NK-92 (cell line): ENCODE measurements around the gene LMF1.

Source experiments
- DNase-seq: peaks from one replicate; lab custom pipeline; 2025; ENCODE audit not compliant: unreplicated experiment; lab: John Stamatoyannopoulos, UW

LMF1 gene

DNA sequence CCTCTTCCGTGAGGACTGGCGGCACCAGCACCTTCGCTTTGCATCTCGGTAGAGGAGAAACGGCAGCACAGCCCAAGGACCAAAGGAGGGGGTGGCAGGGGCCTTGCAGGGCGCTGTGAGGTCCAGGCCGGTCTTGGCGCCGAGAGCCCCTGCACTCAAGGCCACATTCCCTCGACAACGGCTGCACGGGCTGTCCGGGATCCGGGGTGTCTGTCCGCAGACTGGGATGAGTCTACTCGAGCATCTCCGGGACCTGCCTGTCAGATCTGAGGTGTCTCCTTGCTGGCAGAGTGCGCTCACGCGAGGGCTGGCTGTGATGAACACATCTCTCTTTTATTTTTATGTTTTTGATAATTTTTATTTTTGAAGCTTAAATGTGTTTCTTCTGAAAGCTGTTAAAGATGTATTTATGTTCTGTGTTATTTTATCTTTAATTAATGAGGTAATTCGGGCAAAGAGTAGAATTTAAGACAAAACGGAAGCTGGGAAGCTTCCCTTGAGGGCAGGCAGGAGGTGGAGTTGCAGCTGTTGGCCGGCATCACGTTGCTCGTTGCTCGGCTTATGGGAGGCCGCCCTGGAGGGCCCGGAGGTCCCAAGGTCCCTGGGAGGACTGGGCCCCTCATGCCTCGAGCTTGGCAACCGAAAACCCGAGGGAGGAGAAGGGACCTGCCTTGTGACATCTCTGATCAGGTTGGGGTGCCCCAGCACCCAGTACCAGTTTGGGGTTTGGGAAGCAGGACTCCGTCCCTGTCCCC lies 15.0 kb upstream of the LMF1 start:
- no peak for DNase-seq

DNA sequence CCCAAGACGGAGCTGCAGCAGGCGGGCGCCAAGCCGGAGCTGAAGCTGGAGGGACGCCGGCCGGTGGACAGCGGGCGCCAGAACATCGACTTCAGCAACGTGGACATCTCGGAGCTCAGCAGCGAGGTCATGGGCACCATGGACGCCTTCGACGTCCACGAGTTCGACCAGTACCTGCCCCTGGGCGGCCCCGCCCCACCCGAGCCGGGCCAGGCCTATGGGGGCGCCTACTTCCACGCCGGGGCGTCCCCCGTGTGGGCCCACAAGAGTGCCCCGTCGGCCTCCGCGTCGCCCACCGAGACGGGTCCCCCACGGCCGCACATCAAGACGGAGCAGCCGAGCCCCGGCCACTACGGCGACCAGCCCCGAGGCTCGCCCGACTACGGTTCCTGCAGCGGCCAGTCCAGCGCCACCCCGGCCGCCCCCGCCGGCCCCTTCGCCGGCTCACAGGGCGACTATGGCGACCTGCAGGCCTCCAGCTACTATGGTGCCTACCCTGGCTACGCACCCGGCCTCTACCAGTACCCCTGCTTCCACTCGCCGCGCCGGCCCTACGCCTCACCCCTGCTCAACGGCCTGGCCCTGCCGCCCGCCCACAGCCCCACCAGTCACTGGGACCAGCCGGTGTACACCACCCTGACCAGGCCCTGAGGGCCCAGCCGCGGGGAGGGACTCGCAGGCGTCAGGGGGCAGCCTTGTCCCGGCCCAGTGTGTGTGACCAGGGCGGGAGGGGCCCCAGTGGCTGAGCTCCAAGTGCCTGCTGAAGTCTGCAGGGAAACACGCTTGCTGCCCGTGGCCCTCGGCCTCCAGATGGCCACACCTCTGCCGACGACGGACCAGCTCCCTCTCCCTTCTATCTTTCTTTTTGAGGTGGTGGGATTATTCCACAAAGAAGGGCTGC lies 14.2 kb upstream of the LMF1 start:
- DNase-seq = no peak

DNA sequence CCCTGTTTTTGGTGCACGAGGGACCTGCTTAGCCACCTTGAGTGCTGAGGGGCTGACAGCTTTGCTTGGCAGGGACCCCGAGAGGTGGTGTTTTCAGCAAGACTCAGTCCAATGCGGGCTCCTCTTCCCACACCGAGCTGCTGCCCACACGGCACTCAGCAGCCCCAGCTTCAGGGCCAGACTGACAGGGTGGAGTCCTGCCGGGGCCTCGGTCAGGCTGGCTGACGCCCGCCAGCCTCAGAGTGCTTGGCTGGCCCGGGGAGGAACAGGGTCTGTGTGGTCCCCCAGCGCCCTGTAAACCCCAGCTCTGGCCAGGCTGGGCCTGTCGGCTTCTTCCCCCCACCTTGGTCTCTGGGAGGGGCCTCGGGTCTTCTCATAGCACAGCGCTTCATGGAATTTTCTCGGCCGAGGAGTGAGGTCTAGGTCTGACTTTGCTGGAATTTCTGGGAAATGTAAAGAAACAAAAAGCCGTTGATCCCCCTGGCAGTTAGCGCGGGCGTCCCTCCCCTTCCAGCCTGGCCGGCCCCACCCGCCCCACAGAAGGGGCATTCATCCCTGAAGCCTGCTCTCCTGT lies 13.4 kb upstream of the LMF1 start:
- DNase-seq = no peak

DNA sequence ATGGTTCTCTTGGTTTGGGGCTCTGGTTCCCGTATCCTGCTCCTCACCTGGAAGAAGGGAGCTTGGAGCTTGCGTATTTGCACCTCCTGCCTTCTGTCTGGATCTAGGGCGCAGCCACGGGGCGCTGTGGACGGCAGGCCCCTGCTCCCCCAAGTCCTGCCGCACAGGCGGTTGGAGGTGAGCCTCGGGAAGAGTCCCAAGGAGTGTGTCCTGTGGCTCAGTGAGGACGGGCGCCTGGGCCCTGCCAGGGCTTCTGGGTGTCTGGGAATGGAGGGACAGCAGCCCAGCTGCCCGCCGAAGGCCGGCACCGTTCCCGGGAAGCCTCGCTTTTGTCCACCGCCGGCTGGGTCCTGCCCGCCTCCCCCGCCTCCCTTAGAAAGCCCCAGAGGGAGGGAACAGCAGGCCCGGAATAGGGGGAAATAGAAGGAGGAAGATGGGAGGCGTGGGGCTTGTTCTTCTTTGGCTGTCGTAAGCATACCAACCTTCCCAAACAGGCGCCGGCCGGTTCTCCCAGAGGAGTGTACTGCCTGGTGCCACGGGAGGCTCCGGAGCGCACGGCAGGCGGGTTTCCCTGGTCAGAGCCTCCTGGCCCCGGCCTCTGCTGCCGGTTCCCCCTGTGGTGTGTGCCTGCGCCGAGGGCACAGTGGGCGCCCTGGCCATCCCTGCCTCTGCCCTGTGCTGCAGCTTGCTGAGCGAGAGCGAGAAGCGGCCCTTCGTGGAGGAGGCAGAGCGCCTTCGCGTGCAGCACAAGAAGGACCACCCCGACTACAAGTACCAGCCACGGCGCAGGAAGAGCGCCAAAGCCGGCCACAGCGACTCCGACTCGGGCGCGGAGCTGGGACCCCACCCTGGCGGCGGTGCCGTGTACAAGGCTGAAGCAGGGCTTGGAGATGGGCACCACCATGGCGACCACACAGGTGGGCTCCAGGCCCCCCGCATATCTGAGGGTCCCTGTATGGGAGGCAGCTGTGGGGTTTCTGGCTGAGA lies 12.6 kb upstream of the LMF1 start:
- DNase-seq = no peak

DNA sequence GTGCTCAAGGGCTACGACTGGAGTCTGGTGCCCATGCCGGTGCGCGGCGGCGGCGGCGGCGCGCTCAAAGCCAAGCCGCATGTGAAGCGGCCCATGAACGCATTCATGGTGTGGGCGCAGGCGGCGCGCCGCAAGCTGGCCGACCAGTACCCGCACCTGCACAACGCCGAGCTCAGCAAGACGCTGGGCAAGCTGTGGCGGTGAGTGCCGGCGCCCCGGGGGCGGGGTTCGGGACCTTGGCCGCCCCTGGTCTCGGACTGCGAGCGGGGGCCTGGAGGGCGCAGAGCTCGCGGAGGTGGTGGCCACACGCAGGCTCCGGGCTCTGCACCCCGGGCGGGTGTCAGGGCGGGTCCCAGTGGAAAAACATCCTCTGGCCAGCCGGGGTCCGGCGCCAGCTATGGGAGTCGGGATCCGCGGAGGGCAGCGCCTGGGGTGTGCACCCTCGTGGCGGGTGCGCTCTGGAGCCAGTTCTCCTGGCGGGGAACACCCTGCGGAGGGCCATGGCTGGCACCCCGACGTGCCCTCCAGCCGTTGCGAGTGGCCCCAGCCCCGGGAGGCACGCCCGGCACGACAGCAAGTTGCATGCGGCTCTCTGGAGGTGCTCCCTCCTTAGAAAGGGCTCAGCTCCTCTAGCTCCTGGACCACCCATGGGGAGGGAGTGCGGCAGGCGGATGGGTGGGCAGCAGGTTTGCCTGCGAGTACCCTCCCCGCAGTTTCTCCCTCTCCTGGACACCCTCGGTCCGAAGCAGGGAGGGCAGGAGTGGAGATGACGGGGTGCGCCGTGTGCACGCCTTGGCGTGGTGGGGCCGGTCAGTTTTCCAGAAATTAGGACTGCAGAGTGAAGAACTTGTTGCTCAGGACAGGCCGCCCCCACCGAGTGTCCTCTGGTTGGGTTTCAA lies 11.6 kb upstream of the LMF1 start:
- DNase-seq = no peak

DNA sequence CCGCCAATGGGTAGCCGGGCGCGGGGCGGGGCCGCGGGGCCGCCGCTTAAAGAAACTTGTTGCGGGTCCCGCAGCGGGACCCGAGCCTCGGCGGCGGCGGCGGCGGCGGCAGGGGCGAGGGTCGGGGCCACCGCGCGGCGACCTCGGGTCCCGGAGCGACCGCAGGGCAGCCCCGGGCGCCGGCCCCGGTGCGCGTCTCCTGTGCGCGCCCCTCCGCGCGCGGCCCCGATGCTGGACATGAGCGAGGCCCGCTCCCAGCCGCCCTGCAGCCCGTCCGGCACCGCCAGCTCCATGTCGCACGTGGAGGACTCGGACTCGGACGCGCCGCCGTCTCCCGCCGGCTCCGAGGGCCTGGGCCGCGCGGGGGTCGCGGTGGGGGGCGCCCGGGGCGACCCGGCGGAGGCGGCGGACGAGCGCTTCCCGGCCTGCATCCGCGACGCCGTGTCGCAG lies 10.9 kb upstream of the LMF1 start, which contains the start of gene SOX8:
SOX8 (plus strand) TSS at position 76 of the 450 bp plus-strand sequence; CDS start at position 229, 153 bp downstream.
- no peak for DNase-seq

DNA sequence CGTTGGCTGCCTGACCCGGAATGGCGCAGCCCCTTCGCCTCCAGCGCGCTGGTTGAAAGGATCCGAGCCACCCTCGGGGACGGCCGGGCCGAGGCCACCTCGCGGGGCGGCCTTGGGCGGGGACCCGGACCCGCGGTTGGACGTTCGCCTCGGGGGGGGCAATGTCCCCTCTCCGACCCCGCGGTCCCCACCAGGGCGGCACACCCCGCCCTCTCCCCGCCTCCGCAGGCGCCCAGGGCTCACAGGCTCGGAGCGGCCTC lies 9.7 kb upstream of the LMF1 start:
- DNase-seq = no peak

DNA sequence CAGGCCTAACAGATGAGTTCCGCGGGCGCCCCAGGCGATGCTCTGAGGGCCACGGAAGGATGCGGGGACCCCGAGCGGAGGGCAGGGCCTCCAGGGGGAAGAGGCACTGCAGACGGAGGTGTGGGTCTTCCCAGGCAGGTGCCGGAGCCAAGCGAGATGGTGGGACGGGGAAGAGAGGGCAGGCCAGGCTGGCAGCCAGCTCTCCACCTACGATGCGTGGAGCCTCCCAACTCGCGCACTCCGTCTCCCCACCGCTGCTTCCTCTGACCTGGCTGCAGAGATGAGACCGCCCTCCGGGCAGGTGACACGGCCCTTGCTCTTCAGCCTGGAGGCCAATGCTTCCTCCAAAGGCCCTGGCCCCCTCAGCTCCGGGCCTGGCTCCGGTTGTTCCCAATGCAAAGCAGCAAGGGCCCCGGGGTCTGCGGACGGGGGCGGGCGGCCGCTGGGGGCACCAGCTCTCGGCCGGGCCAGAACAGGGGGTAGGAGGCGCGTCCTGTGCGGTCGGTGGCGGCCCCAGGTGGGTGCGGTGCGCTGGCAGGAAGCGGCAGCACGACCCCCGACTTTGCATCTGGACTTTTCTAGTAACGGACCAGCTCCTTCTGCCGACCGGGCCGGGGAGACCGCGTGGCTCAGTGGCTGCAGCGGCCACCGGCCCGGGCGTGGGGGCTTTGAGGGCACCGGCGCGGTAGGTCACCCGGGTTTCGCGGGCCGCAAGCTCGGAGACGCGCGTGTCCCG lies 9.2 kb upstream of the LMF1 start:
- DNase-seq = no peak

DNA sequence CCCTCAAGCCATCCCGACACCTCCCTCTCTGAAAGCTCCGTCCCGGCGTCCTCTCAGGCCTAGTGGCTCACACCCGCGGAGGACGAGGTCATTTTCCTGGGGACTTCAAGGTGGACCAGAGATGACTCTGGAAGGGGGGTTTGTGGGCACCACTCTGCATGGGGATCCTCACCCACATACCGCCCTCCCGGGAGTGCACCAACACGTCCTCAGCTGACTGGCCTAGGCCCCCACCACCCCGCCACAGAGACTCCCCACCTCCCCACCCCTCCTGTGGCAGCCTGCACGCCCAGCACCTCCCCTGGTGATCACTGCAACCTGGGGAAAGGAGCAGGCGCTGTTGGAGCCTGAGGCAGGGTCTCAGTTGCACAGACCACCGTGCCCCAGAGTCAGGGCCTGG lies 8.4 kb upstream of the LMF1 start:
- DNase-seq = no peak

DNA sequence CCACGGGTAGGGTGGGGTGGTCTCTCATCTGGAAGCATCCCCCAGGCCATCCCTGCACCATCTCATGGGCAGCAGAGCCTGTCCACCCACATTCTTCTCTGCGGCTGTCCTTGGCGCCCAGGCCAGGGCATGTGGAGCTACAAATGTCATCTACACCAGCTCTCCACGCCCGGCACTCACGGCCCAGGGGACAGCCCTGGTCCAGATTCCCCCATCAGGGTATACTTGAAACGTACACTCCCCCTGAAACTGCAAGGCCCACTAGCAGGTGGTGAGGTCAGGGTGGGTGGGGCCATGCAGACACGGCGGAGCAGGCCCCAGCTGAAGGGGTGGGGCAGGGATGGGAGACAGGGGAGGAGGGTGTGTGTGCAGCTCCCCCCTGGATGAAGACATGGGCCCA lies 7.6 kb upstream of the LMF1 start:
- DNase-seq = no peak

DNA sequence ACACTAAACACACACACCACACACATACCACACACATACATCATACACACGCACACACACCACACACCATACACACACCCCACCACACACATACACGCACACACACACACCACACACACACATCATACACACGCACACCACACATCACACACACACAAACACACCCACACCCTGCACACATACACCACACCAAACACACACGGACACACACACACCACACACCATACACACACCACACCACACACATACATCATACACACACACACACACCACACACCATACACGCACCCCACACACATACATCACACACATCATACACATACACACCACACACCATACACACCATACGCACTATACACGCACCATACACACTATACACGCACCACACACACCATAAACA lies 7.1 kb upstream of the LMF1 start:
- no peak for DNase-seq

DNA sequence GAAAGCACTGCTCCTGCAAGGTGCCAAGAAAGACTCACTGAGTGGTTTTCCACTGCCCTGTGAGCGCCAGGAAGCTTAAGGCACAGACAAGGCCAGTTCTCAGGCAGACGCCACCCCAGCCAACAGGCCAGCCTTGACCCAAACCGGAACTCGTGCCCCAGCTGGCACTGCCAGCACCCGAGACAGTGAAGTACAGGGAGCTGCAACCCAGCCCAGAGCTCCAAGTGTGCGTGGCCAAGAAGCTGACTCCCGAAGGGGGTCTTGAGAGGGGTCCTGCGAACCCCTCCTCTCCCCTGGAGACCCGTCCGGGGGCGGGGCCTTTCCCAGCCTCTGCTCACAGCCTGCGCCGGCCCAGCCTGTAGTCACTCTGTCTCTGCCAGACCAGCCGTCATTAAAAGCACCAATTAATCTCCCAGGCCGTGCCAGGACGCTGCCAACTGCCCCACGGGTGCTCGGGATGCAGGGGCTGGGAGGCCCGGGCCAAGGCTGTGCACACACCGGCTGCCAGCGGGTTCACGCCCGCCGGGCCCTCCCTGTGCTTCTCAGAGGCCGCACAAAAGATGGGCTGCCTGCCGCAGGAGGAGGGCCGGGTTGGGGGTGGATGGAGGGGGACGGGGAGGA lies 6.4 kb upstream of the LMF1 start:
- no peak for DNase-seq

DNA sequence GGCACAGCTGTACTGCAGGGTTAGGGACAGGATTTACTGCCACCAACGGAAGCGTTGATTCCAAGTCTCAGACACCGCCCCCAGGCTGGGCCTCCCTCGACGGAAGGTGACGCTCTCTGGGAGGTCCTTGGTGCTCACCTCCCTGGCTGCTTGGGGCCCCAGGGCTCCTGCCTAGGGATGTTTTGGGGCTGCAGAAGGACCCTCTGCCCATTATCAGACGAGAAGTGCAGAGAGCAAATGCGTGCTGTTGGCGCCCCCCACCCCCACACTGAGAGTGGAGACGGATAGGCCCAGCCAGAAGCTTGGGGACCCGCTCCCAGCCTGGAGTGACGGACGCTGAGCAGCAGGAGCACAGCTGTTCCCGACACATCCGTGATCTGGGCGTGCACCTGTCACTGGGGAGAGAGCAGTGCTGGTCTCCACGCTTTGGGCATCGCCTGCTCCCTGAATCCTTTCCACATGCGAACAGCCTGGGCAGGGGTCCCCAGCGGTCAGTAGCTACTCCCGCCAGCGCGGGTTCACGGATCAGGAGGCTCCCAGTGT lies 5.7 kb upstream of the LMF1 start:
- DNase-seq = no peak

DNA sequence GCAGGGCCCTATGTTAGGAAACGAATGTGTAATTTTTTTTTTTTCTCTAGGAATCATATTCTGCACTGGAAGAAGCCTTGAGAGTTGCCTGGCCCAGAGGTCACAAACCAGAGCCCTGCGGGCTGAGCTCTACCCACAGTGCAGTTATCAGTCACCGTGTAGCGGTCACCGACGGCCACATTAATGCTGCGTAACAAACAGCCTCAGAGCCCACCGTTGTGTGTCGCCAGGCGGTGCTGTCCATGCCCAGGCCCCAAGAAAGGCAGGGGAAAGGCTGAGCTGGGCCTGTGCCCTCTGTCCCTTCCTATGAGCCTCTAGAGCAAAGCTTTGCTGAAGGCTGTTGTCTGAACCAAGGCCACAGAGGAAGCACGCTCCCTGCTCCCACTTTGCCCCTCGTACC lies 4.5 kb upstream of the LMF1 start:
- DNase-seq = no peak

DNA sequence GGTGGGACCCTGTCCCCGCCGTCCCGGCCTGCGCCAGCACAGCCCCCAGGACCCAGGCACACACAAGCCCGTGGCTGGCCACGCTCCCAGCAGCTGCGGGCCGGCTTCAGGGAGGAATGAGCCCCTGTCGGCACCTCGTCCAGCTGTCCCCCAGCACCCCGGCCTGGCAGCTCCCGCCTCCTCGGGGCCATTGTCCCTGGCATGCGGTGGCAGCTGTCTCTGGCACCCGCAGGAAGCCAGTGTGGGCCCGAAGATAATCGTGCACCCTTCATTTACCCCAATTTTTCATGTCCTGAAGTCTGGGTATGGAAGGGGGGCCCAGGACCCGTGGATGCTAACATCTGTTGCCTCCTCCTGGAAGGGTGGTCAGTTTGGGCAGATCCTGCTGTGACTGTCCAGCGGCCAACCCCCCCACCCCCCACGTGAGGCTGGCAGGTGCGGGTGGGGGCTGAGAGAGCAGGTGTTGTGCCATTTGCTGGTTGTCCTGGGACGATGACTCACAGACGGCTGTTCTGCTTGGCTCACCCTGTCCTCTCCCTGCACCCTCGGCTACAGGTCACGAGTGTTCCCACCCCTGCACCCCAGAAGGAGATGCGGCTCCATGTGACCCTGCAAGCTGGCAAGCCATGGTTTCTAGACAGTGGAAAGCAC lies 4.0 kb upstream of the LMF1 start:
- no peak for DNase-seq

DNA sequence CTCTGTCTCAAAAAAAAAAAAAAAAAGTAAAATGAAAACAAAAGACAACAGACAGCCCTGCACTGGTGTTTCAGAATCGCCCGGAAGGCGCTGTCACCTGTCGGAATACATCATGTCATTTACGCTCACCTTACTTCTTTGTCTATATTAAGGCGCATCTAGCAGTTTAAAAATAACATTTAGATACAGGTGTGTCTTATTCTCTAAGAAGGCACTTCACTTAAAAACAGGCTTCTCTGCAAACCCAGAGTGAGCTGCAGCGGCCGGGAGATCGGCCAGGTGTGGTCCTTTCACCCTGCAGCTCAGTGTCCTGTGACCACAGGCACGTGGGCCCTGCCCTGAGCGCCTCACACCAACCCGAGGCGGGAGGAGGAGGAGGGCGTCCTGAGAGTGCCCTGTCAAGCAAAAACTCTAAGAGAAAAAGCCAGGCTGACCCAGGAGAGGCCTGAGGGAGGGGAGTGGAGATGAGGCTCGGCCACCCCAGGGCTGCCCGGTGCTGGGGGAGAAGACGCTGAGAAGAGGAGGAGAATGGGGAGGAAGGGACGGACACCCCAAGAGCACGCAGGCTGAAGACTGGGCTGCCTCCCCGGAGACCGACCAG lies 3.3 kb upstream of the LMF1 start:
- no peak for DNase-seq

DNA sequence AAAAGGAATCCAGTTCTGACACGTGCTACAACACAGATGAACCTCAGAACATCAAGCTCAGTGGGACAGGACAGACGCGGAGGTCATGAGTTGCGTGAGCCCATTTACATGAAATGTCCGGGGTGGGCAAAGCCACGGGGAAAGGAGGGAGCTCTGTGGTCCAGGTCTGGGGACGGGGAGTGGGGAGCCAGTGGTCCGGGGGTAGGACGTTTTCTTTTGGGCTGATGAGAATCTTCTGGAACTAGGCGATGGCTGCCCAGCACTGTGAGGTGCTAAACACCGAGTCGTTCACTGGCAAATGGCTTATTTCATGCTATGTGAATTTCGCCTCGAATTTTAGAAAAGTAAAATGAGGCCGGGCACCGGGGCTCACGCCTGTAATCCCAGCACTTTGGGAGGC lies 2.6 kb upstream of the LMF1 start:
- DNase-seq = no peak
